NT2/D1 (cell line): ENCODE results near the gene DPH7.

ENCODE experiments used
- DNase-seq: peaks from one replicate; pipeline ENCODE4 v3.0.0-alpha.2; 2011; ENCODE audit warnings: low read depth, low spot score
- H3K27me3 ChIP-seq: 2 replicates; pipeline ENCODE4 v1.6.0; 2011; ENCODE audit warnings: mild to moderate bottlenecking; ENCODE audit not compliant: insufficient read length, insufficient read depth
- H3K36me3 ChIP-seq: 2 replicates; pipeline ENCODE4 v1.6.1; 2011; ENCODE audit warnings: mild to moderate bottlenecking, low read length, mixed read lengths; ENCODE audit not compliant: insufficient read depth, insufficient read length
- H3K4me1 ChIP-seq: 2 replicates; pipeline ENCODE4 v1.5.1; 2011; ENCODE audit not compliant: insufficient read depth, insufficient read length
- H3K4me3 ChIP-seq: 2 replicates; pipeline ENCODE4 v1.5.1; 2011; ENCODE audit warnings: low read depth; ENCODE audit not compliant: insufficient read length
- H3K9ac ChIP-seq: 2 replicates; pipeline ENCODE4 v1.6.0; 2011; ENCODE audit warnings: low read depth; ENCODE audit not compliant: insufficient read length
- H3K9me3 ChIP-seq: 2 replicates; pipeline ENCODE4 v1.5.1; 2011; ENCODE audit warnings: mild to moderate bottlenecking, low read length; ENCODE audit not compliant: insufficient read depth
- SUZ12 ChIP-seq: IDR thresholded peaks from 2 replicates; pipeline ENCODE4 v1.6.1; 2011; ENCODE audit not compliant: insufficient read length, insufficient read depth; ENCODE audit errors: extremely low read depth
- YY1 ChIP-seq: IDR thresholded peaks from 2 replicates; pipeline ENCODE4 v1.6.1; 2011; ENCODE audit not compliant: insufficient read length, insufficient read depth
- ZNF274 ChIP-seq: IDR thresholded peaks from 2 replicates; pipeline ENCODE4 v1.6.1; 2011; ENCODE audit warnings: mild to moderate bottlenecking, low read depth, low read length

Gene DPH7

DNA sequence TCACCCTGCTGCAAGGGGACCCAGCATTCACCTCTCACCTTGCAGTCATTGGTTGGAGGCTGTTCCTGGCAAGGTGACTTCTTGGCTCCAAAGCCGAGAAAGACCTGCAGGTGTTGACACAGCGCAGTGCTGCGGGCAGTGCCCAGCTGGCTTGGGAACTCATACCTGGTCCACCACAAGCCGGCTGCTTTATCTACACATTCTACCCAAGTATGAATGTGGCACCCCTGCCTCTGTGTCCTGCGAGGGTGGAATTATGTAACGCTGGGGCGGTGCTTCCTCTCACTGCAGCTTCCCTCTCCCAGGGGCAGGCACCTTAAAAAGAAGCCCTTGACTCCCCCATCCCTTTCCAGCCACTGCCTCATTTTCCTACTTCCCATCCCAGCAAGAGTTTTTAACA, 14.0 kb upstream of the DPH7 start:
- DNase-seq = no peak
- H3K4me3 ChIP-seq = no peak overlapping the region

DNA sequence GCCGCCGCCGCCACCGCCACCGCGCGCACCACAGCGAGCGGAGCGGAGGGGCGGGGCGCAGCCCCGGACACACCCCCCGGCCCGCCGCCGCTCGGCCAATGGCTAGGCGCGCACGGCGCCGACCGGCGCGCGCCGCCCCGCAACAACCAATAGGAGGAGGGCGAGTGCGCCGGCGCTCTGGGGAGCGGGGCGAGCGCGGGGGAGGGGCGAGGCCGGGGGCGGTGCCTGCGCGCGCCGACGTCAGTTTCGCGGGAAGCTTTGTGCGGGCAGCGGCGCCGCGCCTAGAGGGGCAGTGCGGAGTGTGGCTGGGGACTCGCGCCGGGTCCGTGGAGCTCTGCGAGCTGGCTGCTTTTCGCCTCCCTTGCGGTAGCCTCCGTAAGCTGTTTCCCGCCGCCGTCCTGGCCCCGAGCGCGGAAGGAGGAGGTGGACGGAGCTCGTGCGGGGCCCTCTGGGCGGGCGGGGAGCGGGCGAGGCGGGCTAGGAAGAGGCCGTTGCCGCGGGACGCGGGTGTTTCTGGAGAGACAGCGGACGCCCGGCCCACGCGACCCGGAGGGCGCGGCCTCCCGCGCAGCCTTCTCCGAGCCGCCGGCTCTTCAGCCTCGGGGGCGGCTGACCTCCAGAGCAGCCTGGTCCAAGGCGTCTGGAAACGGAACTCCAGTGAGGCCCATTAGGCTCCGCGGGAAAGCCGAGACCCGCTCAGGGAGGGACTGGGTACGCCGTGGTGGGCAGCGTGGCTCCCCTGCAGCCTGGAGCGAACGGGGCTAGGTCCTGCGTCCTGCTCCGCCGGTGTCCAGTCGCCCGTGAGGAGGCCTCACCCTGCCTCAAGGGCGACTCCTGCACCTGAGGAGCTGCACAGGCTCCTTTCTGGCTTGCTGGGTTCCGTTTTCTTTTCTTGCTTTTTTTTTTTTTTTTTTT, 12.0 kb upstream of the DPH7 start, which contains the start of gene ZMYND19:
Gene ZMYND19 (minus strand): TSS at position 44 of the 915 bp plus-strand sequence. CDS start 249 bp downstream, outside the sequence.
- no peaks in the 10 kb centered on the region for H3K9me3 ChIP-seq
- DNase-seq = peak; percentile 77
- H3K9ac ChIP-seq = peak within 1 kb of the TSS; percentile 99
- no peaks in the 10 kb centered on the region for H3K27me3 ChIP-seq
- H3K4me1 ChIP-seq = peaks cover 22% of the 10 kb centered on the region
- TF ChIP-seq YY1 (no peak), SUZ12 (no peak), ZNF274 (no peak)
- peaks cover 42% of the 10 kb centered on the region for H3K36me3 ChIP-seq
- H3K4me3 ChIP-seq = peak within 1 kb of the TSS; percentile 96

More for the DNA sequence above, 14.0 kb upstream of the DPH7 start:
- H3K36me3 ChIP-seq = peaks cover 21% of the 10 kb centered on the region
- peak overlapping the region; percentile 36 for H3K9ac ChIP-seq
- no peaks in the 10 kb centered on the region for H3K9me3 ChIP-seq
- H3K4me1 ChIP-seq = peaks cover 19% of the 10 kb centered on the region
- no peaks in the 10 kb centered on the region for H3K27me3 ChIP-seq
- TF ChIP-seq YY1 (no peak), ZNF274 (no peak), SUZ12 (no peak)

DNA sequence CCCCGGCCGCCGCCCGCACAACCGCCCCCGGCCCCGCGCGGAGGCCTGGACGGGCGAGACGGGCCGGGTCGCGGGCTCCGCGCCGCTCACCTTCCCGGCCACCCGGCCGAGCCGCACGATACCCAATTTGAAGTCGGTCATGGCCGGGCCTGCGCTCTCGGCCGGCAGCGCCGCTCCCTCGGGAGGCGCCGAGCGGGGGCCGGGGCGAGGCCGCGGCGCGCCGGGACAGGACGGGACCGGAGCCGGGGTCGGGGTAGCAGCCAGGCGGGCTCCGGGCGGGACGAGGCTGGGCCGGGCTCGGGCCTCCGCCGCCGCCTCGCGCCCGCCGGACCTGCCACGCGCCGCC, 11.4 kb upstream of the DPH7 start:
- Histone ChIP-seq H3K4me3 (peak overlapping the region; percentile 96), H3K9me3 (no peaks in the 10 kb centered on the region), H3K9ac (peak overlapping the region; percentile 99), H3K27me3 (no peaks in the 10 kb centered on the region), H3K4me1 (peaks cover 22% of the 10 kb centered on the region), H3K36me3 (peaks cover 48% of the 10 kb centered on the region)
- no peak for TF ChIP-seq SUZ12
- TF ChIP-seq ZNF274 = no peak
- no peak for TF ChIP-seq YY1
- no peak for DNase-seq

DNA sequence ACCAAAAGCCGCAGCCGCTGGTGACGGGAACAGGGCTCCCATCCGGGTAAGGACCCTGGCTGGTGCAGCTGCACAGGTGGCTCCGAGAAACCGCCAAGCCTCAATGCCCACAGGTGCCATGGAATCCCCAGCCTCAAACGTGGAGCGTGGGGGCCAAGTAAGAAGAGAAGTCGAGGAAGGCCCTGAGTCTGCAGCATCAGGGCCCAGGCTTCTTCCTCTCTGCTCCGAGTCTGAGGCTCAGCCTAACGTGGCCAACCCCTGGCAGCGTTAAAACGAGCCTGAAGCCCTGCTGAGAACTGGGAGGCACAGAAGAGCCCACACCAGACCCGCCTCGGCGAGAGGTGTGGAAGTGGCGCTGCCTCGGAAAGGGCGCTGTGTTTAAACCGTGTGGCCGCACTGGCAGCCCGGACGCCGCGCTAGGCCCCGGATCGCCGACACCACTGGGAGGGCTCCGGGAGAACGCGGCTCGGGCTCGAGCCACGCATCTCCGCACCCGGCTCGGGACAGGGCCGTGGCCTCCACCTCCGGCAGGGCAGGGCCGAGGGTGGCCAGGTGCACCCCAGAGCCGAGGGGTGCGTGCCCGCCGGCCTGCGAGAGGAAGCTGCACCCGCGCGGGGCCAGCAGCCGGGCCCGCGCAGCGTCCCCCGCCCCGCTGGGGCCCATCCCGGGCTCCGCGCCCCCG, 10.9 kb upstream of the DPH7 start:
- peak overlapping the region; percentile 96 for H3K4me3 ChIP-seq
- no peaks in the 10 kb centered on the region for H3K9me3 ChIP-seq
- no peak for TF ChIP-seq SUZ12
- no peak for TF ChIP-seq ZNF274
- no peak for TF ChIP-seq YY1
- DNase-seq = no peak
- H3K36me3 ChIP-seq = peaks cover 53% of the 10 kb centered on the region
- H3K9ac ChIP-seq = peak overlapping the region; percentile 99
- H3K4me1 ChIP-seq = peaks cover 22% of the 10 kb centered on the region
- no peaks in the 10 kb centered on the region for H3K27me3 ChIP-seq

DNA sequence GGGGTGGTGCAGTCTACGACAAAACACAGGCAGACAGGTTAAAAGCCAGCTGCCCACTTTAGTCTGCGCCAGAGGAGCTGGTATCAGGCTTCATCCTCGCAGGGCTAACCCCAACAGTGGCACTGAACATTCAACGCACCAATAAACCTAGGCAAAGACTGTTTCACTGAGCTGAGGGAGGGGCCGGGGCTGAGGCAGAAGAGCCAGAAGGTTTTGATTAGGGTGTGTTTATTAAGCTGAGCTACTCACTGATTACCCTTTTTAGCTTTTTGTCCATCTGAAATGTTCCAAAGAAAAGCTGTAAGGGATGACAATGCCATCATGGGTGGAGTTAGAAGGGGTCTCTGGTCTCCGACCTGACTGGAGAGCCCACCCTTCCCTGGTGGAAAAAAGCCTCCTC, 10.2 kb upstream of the DPH7 start:
- peaks cover 22% of the 10 kb centered on the region for H3K4me1 ChIP-seq
- peak overlapping the region; percentile 96 for H3K4me3 ChIP-seq
- H3K9ac ChIP-seq = peak overlapping the region; percentile 99
- no peaks in the 10 kb centered on the region for H3K9me3 ChIP-seq
- TF ChIP-seq YY1 (no peak), ZNF274 (no peak), SUZ12 (no peak)
- peaks cover 60% of the 10 kb centered on the region for H3K36me3 ChIP-seq
- no peaks in the 10 kb centered on the region for H3K27me3 ChIP-seq
- DNase-seq = no peak

DNA sequence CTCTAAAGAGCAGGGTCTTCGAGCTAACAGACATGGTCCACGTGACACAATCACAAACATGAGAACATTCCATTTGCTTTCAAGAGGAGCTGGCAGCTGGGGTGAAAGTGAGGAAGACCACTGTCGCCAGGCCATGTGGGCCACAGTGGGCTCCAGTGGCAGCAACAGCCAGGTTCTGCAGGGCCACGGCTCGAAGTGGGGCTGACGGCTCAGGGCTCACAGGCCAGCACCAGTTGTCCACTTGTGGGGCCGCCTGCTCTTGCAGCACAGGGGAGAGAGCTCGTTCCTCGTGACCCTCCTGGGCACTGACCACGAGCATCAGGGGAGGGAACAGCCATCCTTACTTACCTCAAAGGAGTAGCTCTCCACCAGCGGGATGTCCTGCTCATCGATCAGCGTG, 9.6 kb upstream of the DPH7 start:
- peaks cover 66% of the 10 kb centered on the region for H3K36me3 ChIP-seq
- H3K27me3 ChIP-seq = no peaks in the 10 kb centered on the region
- H3K9ac ChIP-seq = peak overlapping the region; percentile 99
- H3K4me1 ChIP-seq = peaks cover 22% of the 10 kb centered on the region
- H3K9me3 ChIP-seq = no peaks in the 10 kb centered on the region
- H3K4me3 ChIP-seq = no peak overlapping the region
- TF ChIP-seq YY1 = no peak
- TF ChIP-seq SUZ12 = no peak
- TF ChIP-seq ZNF274 = no peak
- no peak for DNase-seq

DNA sequence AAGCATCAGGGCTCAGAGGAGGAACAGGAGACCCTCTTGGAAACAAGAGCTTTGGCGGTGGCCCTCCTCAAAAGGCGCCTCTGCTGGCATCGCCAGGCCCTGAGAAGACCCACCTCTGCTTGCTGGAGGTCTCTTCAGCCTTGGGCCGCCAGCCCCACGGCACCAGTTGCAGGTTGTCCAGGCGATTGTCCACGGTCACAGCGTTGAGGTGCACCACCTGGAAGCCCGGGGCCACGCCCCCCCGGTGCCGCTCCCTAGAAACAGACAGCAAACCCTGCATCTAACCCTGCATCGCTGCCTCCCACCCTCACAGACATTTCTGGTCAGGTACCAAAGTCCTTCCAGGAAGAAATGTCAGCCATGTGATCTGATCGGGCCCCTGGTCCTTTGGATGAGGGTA, 8.1 kb upstream of the DPH7 start:
- H3K9me3 ChIP-seq = no peaks in the 10 kb centered on the region

More for the DNA sequence above, 8.1 kb upstream of the DPH7 start:
- DNase-seq = no peak
- Histone ChIP-seq H3K4me3 (no peak overlapping the region), H3K9ac (no peak overlapping the region), H3K36me3 (peaks cover 76% of the 10 kb centered on the region), H3K4me1 (peaks cover 23% of the 10 kb centered on the region), H3K27me3 (no peaks in the 10 kb centered on the region)
- TF ChIP-seq SUZ12 (no peak), ZNF274 (no peak), YY1 (no peak)
